GM23338 (cell line): ENCODE data around the gene PIGR.

Experiments used
- EZH2 ChIP-seq: fragments of 200-600 bp; sonication (generic); IDR thresholded peaks from one replicate; pipeline ENCODE4 v1.8.0; 2017; ENCODE audit warnings: antibody characterized with exemption, mild to moderate bottlenecking, low read depth; ENCODE audit not compliant: unreplicated experiment
- EZH2phosphoT487 ChIP-seq: fragments of 200-600 bp; sonication (generic); IDR thresholded peaks from one replicate; pipeline ENCODE4 v1.8.1; 2018; ENCODE audit warnings: antibody characterized with exemption; ENCODE audit not compliant: unreplicated experiment
- JUNB ChIP-seq: IDR thresholded peaks from one replicate; pipeline ENCODE4 v1.6.1; 2016; ENCODE audit warnings: antibody characterized with exemption; ENCODE audit not compliant: unreplicated experiment
- POLR2AphosphoS5 ChIP-seq: IDR thresholded peaks from 2 replicates; pipeline ENCODE4 v1.6.1; 2016; ENCODE audit warnings: antibody characterized with exemption, low read depth
- STAT1 ChIP-seq: IDR thresholded peaks from one replicate; pipeline ENCODE4 v1.6.1; 2016; ENCODE audit warnings: antibody characterized with exemption; ENCODE audit not compliant: unreplicated experiment
- TF ChIP-seq, protein P1 (sequence below), 2 experiments: fragments of 200-600 bp in 1 of 2; sonication (generic) in 1 of 2; conservative IDR thresholded peaks; 2 replicates each; pipeline versions ENCODE4 v1.5.1 to v1.6.1; 2016 to 2017; ENCODE audit warnings: antibody characterized with exemption in 2 of 2, low read depth in 2 of 2, mild to moderate bottlenecking in 2 of 2, moderate library complexity in 1 of 2
- TF ChIP-seq, protein P2 (sequence below): fragments of 250-450 bp; sonication (Bioruptor Pico); IDR thresholded peaks from 2 replicates; pipeline ENCODE4 v1.5.0; 2020; ENCODE audit warnings: mild to moderate bottlenecking, moderate library complexity
- TF ChIP-seq, protein P3 (sequence below): IDR thresholded peaks from one replicate; pipeline ENCODE4 v1.6.1; 2018; ENCODE audit warnings: antibody characterized with exemption; ENCODE audit not compliant: unreplicated experiment
- TF ChIP-seq, protein P4 (sequence below): IDR thresholded peaks from 2 replicates; pipeline ENCODE4 v1.6.1; 2016; ENCODE audit warnings: antibody characterized with exemption

DNA sequence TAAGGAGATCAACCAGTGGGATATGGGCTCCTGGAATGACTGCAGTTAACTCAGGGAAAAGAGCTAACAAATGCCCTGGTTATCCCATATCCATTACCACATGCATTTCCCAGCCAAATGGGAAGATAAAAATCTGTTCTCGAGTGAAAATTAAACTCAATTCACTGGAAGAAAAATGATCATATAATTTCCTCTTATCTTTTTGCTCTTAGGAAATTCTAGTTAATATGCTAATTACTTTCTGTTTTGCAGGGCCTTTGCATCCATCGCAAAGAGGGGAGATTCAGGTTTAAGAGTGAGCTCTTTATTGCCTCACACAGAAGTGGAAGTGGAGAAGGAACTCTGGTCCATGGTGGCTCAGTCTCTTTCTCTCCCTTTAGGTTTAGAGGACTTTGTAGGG lies 52.9 kb downstream of the PIGR start:
- TF ChIP-seq, protein P1, sequence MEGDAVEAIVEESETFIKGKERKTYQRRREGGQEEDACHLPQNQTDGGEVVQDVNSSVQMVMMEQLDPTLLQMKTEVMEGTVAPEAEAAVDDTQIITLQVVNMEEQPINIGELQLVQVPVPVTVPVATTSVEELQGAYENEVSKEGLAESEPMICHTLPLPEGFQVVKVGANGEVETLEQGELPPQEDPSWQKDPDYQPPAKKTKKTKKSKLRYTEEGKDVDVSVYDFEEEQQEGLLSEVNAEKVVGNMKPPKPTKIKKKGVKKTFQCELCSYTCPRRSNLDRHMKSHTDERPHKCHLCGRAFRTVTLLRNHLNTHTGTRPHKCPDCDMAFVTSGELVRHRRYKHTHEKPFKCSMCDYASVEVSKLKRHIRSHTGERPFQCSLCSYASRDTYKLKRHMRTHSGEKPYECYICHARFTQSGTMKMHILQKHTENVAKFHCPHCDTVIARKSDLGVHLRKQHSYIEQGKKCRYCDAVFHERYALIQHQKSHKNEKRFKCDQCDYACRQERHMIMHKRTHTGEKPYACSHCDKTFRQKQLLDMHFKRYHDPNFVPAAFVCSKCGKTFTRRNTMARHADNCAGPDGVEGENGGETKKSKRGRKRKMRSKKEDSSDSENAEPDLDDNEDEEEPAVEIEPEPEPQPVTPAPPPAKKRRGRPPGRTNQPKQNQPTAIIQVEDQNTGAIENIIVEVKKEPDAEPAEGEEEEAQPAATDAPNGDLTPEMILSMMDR (conservative IDR thresholded peaks at IDR 0.05; ENCODE audit: low read depth in 2 of 2): no peak
- TF ChIP-seq, protein P2, sequence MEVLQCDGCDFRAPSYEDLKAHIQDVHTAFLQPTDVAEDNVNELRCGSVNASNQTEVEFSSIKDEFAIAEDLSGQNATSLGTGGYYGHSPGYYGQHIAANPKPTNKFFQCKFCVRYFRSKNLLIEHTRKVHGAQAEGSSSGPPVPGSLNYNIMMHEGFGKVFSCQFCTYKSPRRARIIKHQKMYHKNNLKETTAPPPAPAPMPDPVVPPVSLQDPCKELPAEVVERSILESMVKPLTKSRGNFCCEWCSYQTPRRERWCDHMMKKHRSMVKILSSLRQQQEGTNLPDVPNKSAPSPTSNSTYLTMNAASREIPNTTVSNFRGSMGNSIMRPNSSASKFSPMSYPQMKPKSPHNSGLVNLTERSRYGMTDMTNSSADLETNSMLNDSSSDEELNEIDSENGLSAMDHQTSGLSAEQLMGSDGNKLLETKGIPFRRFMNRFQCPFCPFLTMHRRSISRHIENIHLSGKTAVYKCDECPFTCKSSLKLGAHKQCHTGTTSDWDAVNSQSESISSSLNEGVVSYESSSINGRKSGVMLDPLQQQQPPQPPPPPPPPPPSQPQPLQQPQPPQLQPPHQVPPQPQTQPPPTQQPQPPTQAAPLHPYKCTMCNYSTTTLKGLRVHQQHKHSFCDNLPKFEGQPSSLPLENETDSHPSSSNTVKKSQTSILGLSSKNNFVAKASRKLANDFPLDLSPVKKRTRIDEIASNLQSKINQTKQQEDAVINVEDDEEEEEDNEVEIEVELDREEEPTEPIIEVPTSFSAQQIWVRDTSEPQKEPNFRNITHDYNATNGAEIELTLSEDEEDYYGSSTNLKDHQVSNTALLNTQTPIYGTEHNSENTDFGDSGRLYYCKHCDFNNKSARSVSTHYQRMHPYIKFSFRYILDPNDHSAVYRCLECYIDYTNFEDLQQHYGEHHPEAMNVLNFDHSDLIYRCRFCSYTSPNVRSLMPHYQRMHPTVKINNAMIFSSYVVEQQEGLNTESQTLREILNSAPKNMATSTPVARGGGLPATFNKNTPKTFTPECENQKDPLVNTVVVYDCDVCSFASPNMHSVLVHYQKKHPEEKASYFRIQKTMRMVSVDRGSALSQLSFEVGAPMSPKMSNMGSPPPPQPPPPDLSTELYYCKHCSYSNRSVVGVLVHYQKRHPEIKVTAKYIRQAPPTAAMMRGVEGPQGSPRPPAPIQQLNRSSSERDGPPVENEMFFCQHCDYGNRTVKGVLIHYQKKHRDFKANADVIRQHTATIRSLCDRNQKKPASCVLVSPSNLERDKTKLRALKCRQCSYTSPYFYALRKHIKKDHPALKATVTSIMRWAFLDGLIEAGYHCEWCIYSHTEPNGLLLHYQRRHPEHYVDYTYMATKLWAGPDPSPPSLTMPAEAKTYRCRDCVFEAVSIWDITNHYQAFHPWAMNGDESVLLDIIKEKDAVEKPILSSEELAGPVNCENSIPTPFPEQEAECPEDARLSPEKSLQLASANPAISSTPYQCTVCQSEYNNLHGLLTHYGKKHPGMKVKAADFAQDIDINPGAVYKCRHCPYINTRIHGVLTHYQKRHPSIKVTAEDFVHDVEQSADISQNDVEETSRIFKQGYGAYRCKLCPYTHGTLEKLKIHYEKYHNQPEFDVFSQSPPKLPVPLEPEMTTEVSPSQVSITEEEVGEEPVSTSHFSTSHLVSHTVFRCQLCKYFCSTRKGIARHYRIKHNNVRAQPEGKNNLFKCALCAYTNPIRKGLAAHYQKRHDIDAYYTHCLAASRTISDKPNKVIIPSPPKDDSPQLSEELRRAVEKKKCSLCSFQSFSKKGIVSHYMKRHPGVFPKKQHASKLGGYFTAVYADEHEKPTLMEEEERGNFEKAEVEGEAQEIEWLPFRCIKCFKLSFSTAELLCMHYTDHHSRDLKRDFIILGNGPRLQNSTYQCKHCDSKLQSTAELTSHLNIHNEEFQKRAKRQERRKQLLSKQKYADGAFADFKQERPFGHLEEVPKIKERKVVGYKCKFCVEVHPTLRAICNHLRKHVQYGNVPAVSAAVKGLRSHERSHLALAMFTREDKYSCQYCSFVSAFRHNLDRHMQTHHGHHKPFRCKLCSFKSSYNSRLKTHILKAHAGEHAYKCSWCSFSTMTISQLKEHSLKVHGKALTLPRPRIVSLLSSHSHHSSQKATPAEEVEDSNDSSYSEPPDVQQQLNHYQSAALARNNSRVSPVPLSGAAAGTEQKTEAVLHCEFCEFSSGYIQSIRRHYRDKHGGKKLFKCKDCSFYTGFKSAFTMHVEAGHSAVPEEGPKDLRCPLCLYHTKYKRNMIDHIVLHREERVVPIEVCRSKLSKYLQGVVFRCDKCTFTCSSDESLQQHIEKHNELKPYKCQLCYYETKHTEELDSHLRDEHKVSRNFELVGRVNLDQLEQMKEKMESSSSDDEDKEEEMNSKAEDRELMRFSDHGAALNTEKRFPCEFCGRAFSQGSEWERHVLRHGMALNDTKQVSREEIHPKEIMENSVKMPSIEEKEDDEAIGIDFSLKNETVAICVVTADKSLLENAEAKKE (CRISPR knock-in tag): no peak
- no peak for TF ChIP-seq POLR2AphosphoS5
- TF ChIP-seq, protein P3, sequence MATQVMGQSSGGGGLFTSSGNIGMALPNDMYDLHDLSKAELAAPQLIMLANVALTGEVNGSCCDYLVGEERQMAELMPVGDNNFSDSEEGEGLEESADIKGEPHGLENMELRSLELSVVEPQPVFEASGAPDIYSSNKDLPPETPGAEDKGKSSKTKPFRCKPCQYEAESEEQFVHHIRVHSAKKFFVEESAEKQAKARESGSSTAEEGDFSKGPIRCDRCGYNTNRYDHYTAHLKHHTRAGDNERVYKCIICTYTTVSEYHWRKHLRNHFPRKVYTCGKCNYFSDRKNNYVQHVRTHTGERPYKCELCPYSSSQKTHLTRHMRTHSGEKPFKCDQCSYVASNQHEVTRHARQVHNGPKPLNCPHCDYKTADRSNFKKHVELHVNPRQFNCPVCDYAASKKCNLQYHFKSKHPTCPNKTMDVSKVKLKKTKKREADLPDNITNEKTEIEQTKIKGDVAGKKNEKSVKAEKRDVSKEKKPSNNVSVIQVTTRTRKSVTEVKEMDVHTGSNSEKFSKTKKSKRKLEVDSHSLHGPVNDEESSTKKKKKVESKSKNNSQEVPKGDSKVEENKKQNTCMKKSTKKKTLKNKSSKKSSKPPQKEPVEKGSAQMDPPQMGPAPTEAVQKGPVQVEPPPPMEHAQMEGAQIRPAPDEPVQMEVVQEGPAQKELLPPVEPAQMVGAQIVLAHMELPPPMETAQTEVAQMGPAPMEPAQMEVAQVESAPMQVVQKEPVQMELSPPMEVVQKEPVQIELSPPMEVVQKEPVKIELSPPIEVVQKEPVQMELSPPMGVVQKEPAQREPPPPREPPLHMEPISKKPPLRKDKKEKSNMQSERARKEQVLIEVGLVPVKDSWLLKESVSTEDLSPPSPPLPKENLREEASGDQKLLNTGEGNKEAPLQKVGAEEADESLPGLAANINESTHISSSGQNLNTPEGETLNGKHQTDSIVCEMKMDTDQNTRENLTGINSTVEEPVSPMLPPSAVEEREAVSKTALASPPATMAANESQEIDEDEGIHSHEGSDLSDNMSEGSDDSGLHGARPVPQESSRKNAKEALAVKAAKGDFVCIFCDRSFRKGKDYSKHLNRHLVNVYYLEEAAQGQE: no peak
- TF ChIP-seq JUNB: no peak
- no peak for TF ChIP-seq EZH2
- no peak for TF ChIP-seq EZH2phosphoT487
- TF ChIP-seq STAT1: no peak
- TF ChIP-seq, protein P4, sequence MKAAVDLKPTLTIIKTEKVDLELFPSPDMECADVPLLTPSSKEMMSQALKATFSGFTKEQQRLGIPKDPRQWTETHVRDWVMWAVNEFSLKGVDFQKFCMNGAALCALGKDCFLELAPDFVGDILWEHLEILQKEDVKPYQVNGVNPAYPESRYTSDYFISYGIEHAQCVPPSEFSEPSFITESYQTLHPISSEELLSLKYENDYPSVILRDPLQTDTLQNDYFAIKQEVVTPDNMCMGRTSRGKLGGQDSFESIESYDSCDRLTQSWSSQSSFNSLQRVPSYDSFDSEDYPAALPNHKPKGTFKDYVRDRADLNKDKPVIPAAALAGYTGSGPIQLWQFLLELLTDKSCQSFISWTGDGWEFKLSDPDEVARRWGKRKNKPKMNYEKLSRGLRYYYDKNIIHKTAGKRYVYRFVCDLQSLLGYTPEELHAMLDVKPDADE: no peak
